GM10266 (cell line): ENCODE measurements around the gene CERS1.

Source experiments
- DNase-seq: peaks from one replicate; pipeline ENCODE4 v3.0.0; 2012; ENCODE audit errors: extremely low spot score
- TF ChIP-seq, protein P1 (sequence below): IDR thresholded peaks from 2 replicates; pipeline ENCODE4 v1.5.1; 2012; ENCODE audit warnings: mild to moderate bottlenecking, low read depth; ENCODE audit not compliant: control insufficient read depth, insufficient read depth; ENCODE audit errors: missing control alignments

CERS1 gene

DNA sequence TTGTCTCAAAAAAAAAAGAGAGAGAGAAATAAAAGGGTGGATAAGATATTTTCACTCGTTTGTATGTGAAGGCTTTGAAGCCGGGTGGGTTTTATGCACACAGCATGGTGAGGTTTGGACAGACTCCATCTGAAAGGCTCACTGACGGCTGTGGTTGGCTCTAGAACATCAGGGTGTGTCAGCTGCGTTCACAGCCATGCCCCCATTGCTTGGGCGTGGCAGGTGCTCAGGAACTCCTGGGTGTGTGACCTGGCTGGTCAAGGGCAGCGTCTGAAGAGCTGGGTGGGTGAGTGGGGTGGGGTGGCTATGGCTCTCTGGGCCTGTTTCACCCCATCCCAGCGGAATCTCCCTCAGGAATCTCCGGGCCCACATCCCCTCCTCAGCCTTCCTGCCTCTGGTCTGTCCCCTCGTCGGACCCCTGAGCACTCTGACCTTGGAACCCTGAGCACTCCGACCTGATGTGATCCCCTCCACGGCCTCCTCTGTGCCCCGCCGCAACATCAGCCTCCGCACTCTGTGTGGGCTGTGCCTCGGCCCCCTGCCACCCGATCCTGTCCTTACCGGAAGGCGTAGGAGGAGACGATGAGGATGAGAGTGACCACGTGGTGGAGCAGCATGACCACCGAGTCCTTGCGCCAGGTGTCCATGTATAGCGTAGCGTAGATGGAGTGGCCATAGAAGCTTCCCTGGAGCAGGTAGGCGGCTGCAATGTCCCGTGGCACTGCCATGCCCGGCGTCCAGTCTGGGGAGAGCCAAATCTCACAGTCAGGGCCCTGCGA lies 12.2 kb downstream of the CERS1 start:
- no peak for DNase-seq
- TF ChIP-seq, protein P1, sequence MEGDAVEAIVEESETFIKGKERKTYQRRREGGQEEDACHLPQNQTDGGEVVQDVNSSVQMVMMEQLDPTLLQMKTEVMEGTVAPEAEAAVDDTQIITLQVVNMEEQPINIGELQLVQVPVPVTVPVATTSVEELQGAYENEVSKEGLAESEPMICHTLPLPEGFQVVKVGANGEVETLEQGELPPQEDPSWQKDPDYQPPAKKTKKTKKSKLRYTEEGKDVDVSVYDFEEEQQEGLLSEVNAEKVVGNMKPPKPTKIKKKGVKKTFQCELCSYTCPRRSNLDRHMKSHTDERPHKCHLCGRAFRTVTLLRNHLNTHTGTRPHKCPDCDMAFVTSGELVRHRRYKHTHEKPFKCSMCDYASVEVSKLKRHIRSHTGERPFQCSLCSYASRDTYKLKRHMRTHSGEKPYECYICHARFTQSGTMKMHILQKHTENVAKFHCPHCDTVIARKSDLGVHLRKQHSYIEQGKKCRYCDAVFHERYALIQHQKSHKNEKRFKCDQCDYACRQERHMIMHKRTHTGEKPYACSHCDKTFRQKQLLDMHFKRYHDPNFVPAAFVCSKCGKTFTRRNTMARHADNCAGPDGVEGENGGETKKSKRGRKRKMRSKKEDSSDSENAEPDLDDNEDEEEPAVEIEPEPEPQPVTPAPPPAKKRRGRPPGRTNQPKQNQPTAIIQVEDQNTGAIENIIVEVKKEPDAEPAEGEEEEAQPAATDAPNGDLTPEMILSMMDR = no peak

DNA sequence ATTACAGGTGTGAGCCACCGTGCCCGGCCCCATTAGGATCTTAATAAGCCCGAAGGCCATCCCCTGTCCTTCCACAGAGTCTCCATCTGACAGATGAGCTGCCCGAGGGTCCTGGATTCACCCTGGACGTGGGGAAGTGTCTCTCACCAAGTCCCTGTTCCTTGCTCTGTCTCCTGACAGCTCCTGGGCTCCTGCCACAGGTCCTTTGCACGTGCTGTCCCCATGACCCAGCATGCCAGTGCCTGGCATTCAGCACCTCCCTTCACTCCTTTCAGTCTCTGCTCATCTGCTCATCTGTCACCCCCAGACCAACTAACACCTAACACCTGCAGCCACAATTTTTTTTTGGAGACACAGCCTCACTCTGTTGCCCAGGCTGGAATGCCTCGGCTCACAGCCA lies 14.5 kb downstream of the CERS1 start:
- DNase-seq = no peak
- TF ChIP-seq, protein P1 = no peak

GRCh38 chr19:18879579-18880373 lies 16.2 kb downstream of the CERS1 start:
- DNase-seq = no peak
- TF ChIP-seq, protein P1 = no peak

- no peak for DNase-seq
- TF ChIP-seq, protein P1 = no peak
These were observed 16.9 kb downstream of the CERS1 start for GRCh38 chr19:18878858-18879578.

DNA sequence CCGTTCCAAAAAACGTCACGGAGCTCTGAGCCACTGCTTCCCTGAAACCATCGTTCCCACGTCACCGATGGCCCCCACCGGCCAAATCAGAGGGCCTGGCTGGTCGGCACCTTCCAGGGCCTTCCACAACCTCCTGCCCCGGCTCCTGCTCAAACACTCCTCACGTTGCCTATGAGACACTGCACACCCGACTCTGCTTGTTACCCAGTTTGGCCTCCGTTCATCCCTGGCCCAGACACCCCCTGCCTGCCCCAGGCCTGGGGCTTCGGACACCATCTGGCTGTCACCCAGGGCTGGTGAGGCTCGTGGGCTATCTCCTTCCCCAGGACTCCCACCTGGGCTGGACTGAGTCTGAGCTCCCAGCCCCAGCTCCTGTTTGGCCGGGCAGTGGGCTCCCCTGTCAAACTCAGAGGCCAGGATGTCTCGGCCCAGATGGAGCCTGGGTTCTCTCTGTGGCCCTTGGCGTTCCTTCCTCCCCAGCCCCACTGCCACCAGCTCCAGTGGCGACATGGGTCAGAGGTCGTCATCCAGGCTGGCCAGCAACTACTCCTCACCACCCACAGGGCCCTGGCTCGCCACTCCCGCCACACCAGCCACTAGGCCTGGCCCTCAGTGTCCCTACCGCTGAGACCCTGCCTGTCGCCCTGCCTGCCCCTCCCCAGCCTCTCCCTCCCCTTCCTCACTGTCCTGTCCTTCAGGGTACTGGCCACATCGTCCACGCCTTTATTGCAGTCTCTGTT lies 17.7 kb downstream of the CERS1 start:
- no peak for DNase-seq
- TF ChIP-seq, protein P1 = no peak

GRCh38 chr19:18876865-18877264 lies 19.1 kb downstream of the CERS1 start:
- TF ChIP-seq, protein P1 = no peak
- DNase-seq = no peak
